Naive B cell (primary cell): ENCODE results near the gene ZAR1L. TPM values are rescaled to one million over a fixed set of nuclear protein-coding genes. Genes with fewer than 3 reads are reported as not detected.

Source experiments
- ATAC-seq, 2 donors: fragments of 150-1000 bp; cut with Tn5 transposase; 2 replicates each; pipeline ENCODE4 v1.10.0; 2021; ENCODE audit warnings: low read depth in 2 of 2, mild to moderate bottlenecking in 2 of 2, moderate library complexity in 2 of 2
- DNase-seq: peaks from one replicate; pipeline ENCODE4 v3.0.0; 2022
- H3K27ac Mint-ChIP-seq, 6 donors: one replicate each; pipeline ENCODE4 v1.8.0; 2020 to 2022; ENCODE audit warnings: mild to moderate bottlenecking in 6 of 6, mixed read lengths in 6 of 6, moderate library complexity in 5 of 6, inconsistent platforms in 2 of 6
- H3K27me3 Mint-ChIP-seq, 3 donors: one replicate each; pipeline ENCODE4 v1.8.0; 2021 to 2022; ENCODE audit warnings: mixed read lengths in 3 of 3, mild to moderate bottlenecking in 1 of 3
- H3K36me3 Mint-ChIP-seq, 2 donors: one replicate each; pipeline ENCODE4 v1.8.0; 2020 to 2022; ENCODE audit warnings: mixed read lengths in 2 of 2, inconsistent platforms in 1 of 2, mild to moderate bottlenecking in 1 of 2
- H3K4me1 Mint-ChIP-seq, 3 donors: one replicate each; pipeline ENCODE4 v1.8.0; 2020 to 2022; ENCODE audit warnings: mixed read lengths in 3 of 3, inconsistent platforms in 1 of 3, mild to moderate bottlenecking in 1 of 3, moderate library complexity in 1 of 3
- H3K4me3 Mint-ChIP-seq, 8 donors: one replicate each; pipeline ENCODE4 v1.8.0; 2020 to 2022; ENCODE audit warnings: mild to moderate bottlenecking in 8 of 8, mixed read lengths in 8 of 8, moderate library complexity in 8 of 8, inconsistent platforms in 2 of 8
- H3K9me3 Mint-ChIP-seq, 7 donors: one replicate each; pipeline ENCODE4 v1.8.0; 2020 to 2022; ENCODE audit warnings: mixed read lengths in 7 of 7, mild to moderate bottlenecking in 5 of 7, inconsistent platforms in 2 of 7, moderate library complexity in 1 of 7
- polyA plus RNA-seq, 6 donors: library from polyadenylated mRNA; unstranded; fragments of 300-500 nt; fragmentation: Illumina TruSeq; gene quantifications; one replicate each; pipeline ENCODE4 v1.2.3, GENCODE V29; 2021; ENCODE audit warnings: low read depth in 6 of 6

The ZAR1L gene
- polyA plus RNA-seq, 6 donors from 2014 or later, result not detected

GRCh38 chr13:32285633-32285965 is 29.6 kb downstream of the ZAR1L start:
- H3K4me1 Mint-ChIP-seq, result no peaks in the 10 kb centered on the region
- no peaks in the 10 kb centered on the region for H3K9me3 Mint-ChIP-seq
- no peak for ATAC-seq
- no peak overlapping the region for H3K27ac Mint-ChIP-seq
- DNase-seq, result no peak
- no peak overlapping the region for H3K4me3 Mint-ChIP-seq
- H3K27me3 Mint-ChIP-seq, result no peaks in the 10 kb centered on the region
- H3K36me3 Mint-ChIP-seq, result no peaks in the 10 kb centered on the region

- Mint-ChIP-seq H3K27me3 (no peaks in the 10 kb centered on the region), H3K27ac (no peak overlapping the region), H3K4me3 (no peak overlapping the region), H3K36me3 (no peaks in the 10 kb centered on the region), H3K4me1 (no peaks in the 10 kb centered on the region), H3K9me3 (no peaks in the 10 kb centered on the region)
- ATAC-seq, result no peak
- DNase-seq, result no peak
Measured at GRCh38 chr13:32284927-32285632, 30.1 kb downstream of the ZAR1L start.

GRCh38 chr13:32282096-32282711 is 33.0 kb downstream of the ZAR1L start:
- Mint-ChIP-seq H3K27ac (no peak overlapping the region), H3K4me3 (no peak overlapping the region), H3K9me3 (no peaks in the 10 kb centered on the region), H3K36me3 (no peaks in the 10 kb centered on the region), H3K4me1 (no peaks in the 10 kb centered on the region), H3K27me3 (no peaks in the 10 kb centered on the region)
- DNase-seq (no peak), ATAC-seq (no peak)

GRCh38 chr13:32281096-32281495 is 34.1 kb downstream of the ZAR1L start:
- H3K36me3 Mint-ChIP-seq, result no peaks in the 10 kb centered on the region
- no peak overlapping the region for H3K27ac Mint-ChIP-seq
- no peak for DNase-seq
- no peaks in the 10 kb centered on the region for H3K9me3 Mint-ChIP-seq
- no peaks in the 10 kb centered on the region for H3K27me3 Mint-ChIP-seq
- no peak for ATAC-seq
- H3K4me1 Mint-ChIP-seq, result no peaks in the 10 kb centered on the region
- H3K4me3 Mint-ChIP-seq, result no peak overlapping the region

- Mint-ChIP-seq H3K4me3 (no peak overlapping the region), H3K27ac (no peak overlapping the region), H3K36me3 (no peaks in the 10 kb centered on the region), H3K4me1 (no peaks in the 10 kb centered on the region), H3K9me3 (no peaks in the 10 kb centered on the region), H3K27me3 (no peaks in the 10 kb centered on the region)
- DNase-seq, result no peak
- no peak for ATAC-seq
Measured at GRCh38 chr13:32278426-32278825, 36.7 kb downstream of the ZAR1L start.

GRCh38 chr13:32277839-32278238 is 37.3 kb downstream of the ZAR1L start:
- H3K4me1 Mint-ChIP-seq, result no peaks in the 10 kb centered on the region
- no peak overlapping the region for H3K4me3 Mint-ChIP-seq
- H3K9me3 Mint-ChIP-seq, result no peaks in the 10 kb centered on the region
- ATAC-seq (no peak), DNase-seq (no peak)
- H3K36me3 Mint-ChIP-seq, result no peaks in the 10 kb centered on the region
- H3K27ac Mint-ChIP-seq, result no peak overlapping the region
- no peaks in the 10 kb centered on the region for H3K27me3 Mint-ChIP-seq

- Mint-ChIP-seq H3K4me1 (no peaks in the 10 kb centered on the region), H3K27ac (no peak overlapping the region), H3K4me3 (no peak overlapping the region), H3K36me3 (no peaks in the 10 kb centered on the region), H3K9me3 (no peaks in the 10 kb centered on the region), H3K27me3 (no peaks in the 10 kb centered on the region)
- ATAC-seq (no peak), DNase-seq (no peak)
Measured at GRCh38 chr13:32272021-32272683, 43.0 kb downstream of the ZAR1L start.

GRCh38 chr13:32267836-32268439 is 47.2 kb downstream of the ZAR1L start:
- ATAC-seq (peak in 1 of 2 donors; percentile 62), DNase-seq (peak; percentile 2)
- H3K36me3 Mint-ChIP-seq, result no peaks in the 10 kb centered on the region
- H3K9me3 Mint-ChIP-seq, result no peaks in the 10 kb centered on the region
- H3K27me3 Mint-ChIP-seq, result no peaks in the 10 kb centered on the region
- H3K4me1 Mint-ChIP-seq, result no peaks in the 10 kb centered on the region
- no peak overlapping the region for H3K27ac Mint-ChIP-seq
- no peak overlapping the region for H3K4me3 Mint-ChIP-seq

- H3K4me1 Mint-ChIP-seq, result no peaks in the 10 kb centered on the region
- H3K27ac Mint-ChIP-seq, result no peak overlapping the region
- DNase-seq, result no peak
- no peak overlapping the region for H3K4me3 Mint-ChIP-seq
- H3K9me3 Mint-ChIP-seq, result no peaks in the 10 kb centered on the region
- H3K27me3 Mint-ChIP-seq, result no peaks in the 10 kb centered on the region
- H3K36me3 Mint-ChIP-seq, result no peaks in the 10 kb centered on the region
- no peak for ATAC-seq
Measured at GRCh38 chr13:32266130-32266529, 49.0 kb downstream of the ZAR1L start.

- ATAC-seq (no peak), DNase-seq (no peak)
- no peaks in the 10 kb centered on the region for H3K27me3 Mint-ChIP-seq
- H3K4me1 Mint-ChIP-seq, result no peaks in the 10 kb centered on the region
- H3K27ac Mint-ChIP-seq, result peak overlapping the region in 1 of 6 donors; percentile 28
- H3K36me3 Mint-ChIP-seq, result no peaks in the 10 kb centered on the region
- no peaks in the 10 kb centered on the region for H3K9me3 Mint-ChIP-seq
- no peak overlapping the region for H3K4me3 Mint-ChIP-seq
Measured at GRCh38 chr13:32265726-32266125, 49.4 kb downstream of the ZAR1L start.

GRCh38 chr13:32264407-32264806 is 50.8 kb downstream of the ZAR1L start:
- Mint-ChIP-seq H3K4me1 (no peaks in the 10 kb centered on the region), H3K4me3 (no peak overlapping the region), H3K9me3 (no peaks in the 10 kb centered on the region), H3K36me3 (no peaks in the 10 kb centered on the region), H3K27ac (no peak overlapping the region), H3K27me3 (no peaks in the 10 kb centered on the region)
- ATAC-seq, result no peak
- DNase-seq, result no peak

- Mint-ChIP-seq H3K36me3 (no peaks in the 10 kb centered on the region), H3K27ac (no peak overlapping the region), H3K27me3 (no peaks in the 10 kb centered on the region), H3K4me1 (no peaks in the 10 kb centered on the region), H3K9me3 (no peaks in the 10 kb centered on the region), H3K4me3 (no peak overlapping the region)
- DNase-seq (no peak), ATAC-seq (no peak)
Measured at GRCh38 chr13:32262619-32263018, 52.5 kb downstream of the ZAR1L start.

- DNase-seq (no peak), ATAC-seq (no peak)
- H3K36me3 Mint-ChIP-seq, result no peaks in the 10 kb centered on the region
- no peaks in the 10 kb centered on the region for H3K9me3 Mint-ChIP-seq
- no peaks in the 10 kb centered on the region for H3K4me1 Mint-ChIP-seq
- no peaks in the 10 kb centered on the region for H3K27me3 Mint-ChIP-seq
- H3K27ac Mint-ChIP-seq, result no peak overlapping the region
- H3K4me3 Mint-ChIP-seq, result no peak overlapping the region
Measured at GRCh38 chr13:32262165-32262564, 53.0 kb downstream of the ZAR1L start.

GRCh38 chr13:32261567-32261966 is 53.6 kb downstream of the ZAR1L start:
- ATAC-seq, result no peak
- Mint-ChIP-seq H3K9me3 (no peaks in the 10 kb centered on the region), H3K4me1 (no peaks in the 10 kb centered on the region), H3K36me3 (no peaks in the 10 kb centered on the region), H3K4me3 (no peak overlapping the region), H3K27ac (peak overlapping the region in 1 of 6 donors; percentile 8), H3K27me3 (no peaks in the 10 kb centered on the region)
- no peak for DNase-seq
